ENCODE results near the gene SLC4A7.
"Not testable (repeated sequence)": the region's sequence is repeated elsewhere in the genome, so short reads cannot be mapped to it uniquely, and the experiment has no call there.

SLC4A7 gene

GRCh38 chr3:27484015-27484844, at the start of gene SLC4A7:
Gene SLC4A7, minus strand, starts transcription at chr3:27484384. Its CDS starts 258 bp downstream, at chr3:27484126.
- DNase-seq, result peak; percentile 75

GRCh38 chr3:27533261-27533607, 49.0 kb upstream of the SLC4A7 start:
- no peak for DNase-seq

- no peak for DNase-seq
Observed at GRCh38 chr3:27532426-27533260, 48.5 kb upstream of the SLC4A7 start.

- DNase-seq, result not testable (repeated sequence)
Observed at GRCh38 chr3:27531193-27531751, 47.1 kb upstream of the SLC4A7 start.

GRCh38 chr3:27528791-27529190, 44.6 kb upstream of the SLC4A7 start:
- DNase-seq, result no peak

- no peak for DNase-seq
Observed at GRCh38 chr3:27526614-27527315, 42.6 kb upstream of the SLC4A7 start.

- no peak for DNase-seq
Observed at GRCh38 chr3:27521872-27522265, 37.7 kb upstream of the SLC4A7 start.

GRCh38 chr3:27521179-27521871, 37.1 kb upstream of the SLC4A7 start:
- no peak for DNase-seq

- DNase-seq, result no peak
Observed at GRCh38 chr3:27511724-27512422, 27.7 kb upstream of the SLC4A7 start.

GRCh38 chr3:27509376-27509775, 25.2 kb upstream of the SLC4A7 start:
- no peak for DNase-seq

- DNase-seq, result no peak
Observed at GRCh38 chr3:27508424-27508823, 24.2 kb upstream of the SLC4A7 start.

- DNase-seq, result no peak
Observed at GRCh38 chr3:27507515-27508266, 23.5 kb upstream of the SLC4A7 start.

GRCh38 chr3:27507111-27507510, 22.9 kb upstream of the SLC4A7 start:
- no peak for DNase-seq

GRCh38 chr3:27504749-27505148, 20.6 kb upstream of the SLC4A7 start:
- DNase-seq, result no peak

GRCh38 chr3:27503526-27503925, 19.3 kb upstream of the SLC4A7 start:
- DNase-seq, result no peak

- DNase-seq, result no peak
Observed at GRCh38 chr3:27501759-27502158, 17.6 kb upstream of the SLC4A7 start.

GRCh38 chr3:27500986-27501385, 16.8 kb upstream of the SLC4A7 start:
- no peak for DNase-seq

- DNase-seq, result no peak
Observed at GRCh38 chr3:27500035-27500434, 15.9 kb upstream of the SLC4A7 start.

GRCh38 chr3:27494784-27495183, 10.6 kb upstream of the SLC4A7 start:
- DNase-seq, result no peak

- DNase-seq, result no peak
Observed at GRCh38 chr3:27488821-27489220, 4.6 kb upstream of the SLC4A7 start.

- no peak for DNase-seq
Observed at GRCh38 chr3:27487383-27487782, 3.2 kb upstream of the SLC4A7 start.

Measured in NCI-H2107 (cell line).